ENCODE results near the gene MSN.
"Not testable (repeated sequence)": the region's sequence is repeated elsewhere in the genome, so short reads cannot be mapped to it uniquely, and the experiment has no call there.

MSN gene

DNA sequence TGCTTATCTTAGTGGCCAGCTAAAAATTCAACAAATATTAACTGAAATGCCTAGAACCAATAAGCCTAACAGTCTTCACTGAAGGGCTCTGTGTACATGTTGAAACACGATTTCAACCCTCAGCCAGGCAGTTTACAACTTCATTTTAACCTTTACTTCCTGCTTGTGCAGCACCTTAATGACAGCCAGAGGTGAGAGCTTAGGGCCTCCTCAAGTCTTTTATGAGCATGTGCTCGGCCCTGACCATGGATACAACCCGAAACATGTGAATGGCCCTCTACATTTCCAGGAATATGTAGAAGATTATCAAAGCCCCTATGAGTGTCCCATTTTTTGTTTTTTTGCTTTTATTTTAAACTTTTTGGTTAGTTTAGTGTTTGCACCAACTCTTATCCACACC lies 88.3 kb downstream of the MSN start:
- Histone ChIP-seq H3K36me3 (replicated peaks; ENCODE audit: insufficient read depth, low read length) (no peaks in the 10 kb centered on the region), H3F3A (ENCODE audit: insufficient read depth, low read length) (peaks cover 16% of the 10 kb centered on the region), H3K79me2 (ENCODE audit: low read length) (no peaks in the 10 kb centered on the region), H3K4me1 (ENCODE audit: low read length) (peaks cover 22% of the 10 kb centered on the region), H2AFZ (ENCODE audit: low read length) (no peak overlapping the region), H3K27me3 (replicated peaks; ENCODE audit: insufficient read depth, low read length) (no peaks in the 10 kb centered on the region), H3K9me2 (replicated peaks; ENCODE audit: insufficient read depth, low read length) (no peaks in the 10 kb centered on the region), H4K20me1 (ENCODE audit: insufficient read depth, low read length) (no peaks in the 10 kb centered on the region), H3K4me2 (ENCODE audit: low read depth, low read length) (no peak overlapping the region), H3K4me3 (ENCODE audit: low read length) (no peak overlapping the region), H3K9me3 (replicated peaks; ENCODE audit: insufficient read depth, low read length) (no peaks in the 10 kb centered on the region), H3K27ac (ENCODE audit: low read length) (no peak overlapping the region), H3K9ac (ENCODE audit: low read length) (no peak overlapping the region)
- TF ChIP-seq EZH2 (optimal IDR thresholded peaks at IDR 0.05; ENCODE audit: low read depth, low read length) (no peak), EZH2phosphoT487 (IDR thresholded peaks at IDR 0.05; ENCODE audit: low read length) (no peak)
- TF ChIP-seq, protein P1, sequence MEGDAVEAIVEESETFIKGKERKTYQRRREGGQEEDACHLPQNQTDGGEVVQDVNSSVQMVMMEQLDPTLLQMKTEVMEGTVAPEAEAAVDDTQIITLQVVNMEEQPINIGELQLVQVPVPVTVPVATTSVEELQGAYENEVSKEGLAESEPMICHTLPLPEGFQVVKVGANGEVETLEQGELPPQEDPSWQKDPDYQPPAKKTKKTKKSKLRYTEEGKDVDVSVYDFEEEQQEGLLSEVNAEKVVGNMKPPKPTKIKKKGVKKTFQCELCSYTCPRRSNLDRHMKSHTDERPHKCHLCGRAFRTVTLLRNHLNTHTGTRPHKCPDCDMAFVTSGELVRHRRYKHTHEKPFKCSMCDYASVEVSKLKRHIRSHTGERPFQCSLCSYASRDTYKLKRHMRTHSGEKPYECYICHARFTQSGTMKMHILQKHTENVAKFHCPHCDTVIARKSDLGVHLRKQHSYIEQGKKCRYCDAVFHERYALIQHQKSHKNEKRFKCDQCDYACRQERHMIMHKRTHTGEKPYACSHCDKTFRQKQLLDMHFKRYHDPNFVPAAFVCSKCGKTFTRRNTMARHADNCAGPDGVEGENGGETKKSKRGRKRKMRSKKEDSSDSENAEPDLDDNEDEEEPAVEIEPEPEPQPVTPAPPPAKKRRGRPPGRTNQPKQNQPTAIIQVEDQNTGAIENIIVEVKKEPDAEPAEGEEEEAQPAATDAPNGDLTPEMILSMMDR (IDR thresholded peaks at IDR 0.05; ENCODE audit: low read length) = no peak
- no peak for DNase-seq

GRCh38 chrX:65757943-65758342 lies 90.5 kb downstream of the MSN start:
- Histone ChIP-seq H3F3A (ENCODE audit: insufficient read depth, low read length) (no peaks in the 10 kb centered on the region), H3K9me2 (replicated peaks; ENCODE audit: insufficient read depth, low read length) (no peaks in the 10 kb centered on the region), H4K20me1 (ENCODE audit: insufficient read depth, low read length) (no peaks in the 10 kb centered on the region), H3K4me3 (ENCODE audit: low read length) (no peak overlapping the region), H2AFZ (ENCODE audit: low read length) (no peak overlapping the region), H3K27ac (ENCODE audit: low read length) (no peak overlapping the region), H3K27me3 (replicated peaks; ENCODE audit: insufficient read depth, low read length) (no peaks in the 10 kb centered on the region), H3K9ac (ENCODE audit: low read length) (no peak overlapping the region), H3K36me3 (replicated peaks; ENCODE audit: insufficient read depth, low read length) (no peaks in the 10 kb centered on the region), H3K9me3 (replicated peaks; ENCODE audit: insufficient read depth, low read length) (no peaks in the 10 kb centered on the region), H3K4me1 (ENCODE audit: low read length) (peaks cover 2% of the 10 kb centered on the region), H3K79me2 (ENCODE audit: low read length) (no peaks in the 10 kb centered on the region), H3K4me2 (ENCODE audit: low read depth, low read length) (no peak overlapping the region)
- no peak for DNase-seq
- TF ChIP-seq, protein P1 (IDR thresholded peaks at IDR 0.05; ENCODE audit: low read length) = no peak
- TF ChIP-seq EZH2 (optimal IDR thresholded peaks at IDR 0.05; ENCODE audit: low read depth, low read length) = no peak
- no peak for TF ChIP-seq EZH2phosphoT487 (IDR thresholded peaks at IDR 0.05; ENCODE audit: low read length)

- Histone ChIP-seq H3K4me1 (ENCODE audit: low read length) (no peaks in the 10 kb centered on the region), H3K4me2 (ENCODE audit: low read depth, low read length) (no peak overlapping the region), H3K79me2 (ENCODE audit: low read length) (no peaks in the 10 kb centered on the region), H3K9me3 (replicated peaks; ENCODE audit: insufficient read depth, low read length) (no peaks in the 10 kb centered on the region), H3K27me3 (replicated peaks; ENCODE audit: insufficient read depth, low read length) (no peaks in the 10 kb centered on the region), H4K20me1 (ENCODE audit: insufficient read depth, low read length) (no peaks in the 10 kb centered on the region), H3K9me2 (replicated peaks; ENCODE audit: insufficient read depth, low read length) (no peaks in the 10 kb centered on the region), H3K4me3 (ENCODE audit: low read length) (no peak overlapping the region), H3F3A (ENCODE audit: insufficient read depth, low read length) (no peaks in the 10 kb centered on the region), H2AFZ (ENCODE audit: low read length) (no peak overlapping the region), H3K36me3 (replicated peaks; ENCODE audit: insufficient read depth, low read length) (no peaks in the 10 kb centered on the region), H3K9ac (ENCODE audit: low read length) (no peak overlapping the region), H3K27ac (ENCODE audit: low read length) (no peak overlapping the region)
- DNase-seq = no peak
- TF ChIP-seq EZH2 (optimal IDR thresholded peaks at IDR 0.05; ENCODE audit: low read depth, low read length) = no peak
- TF ChIP-seq, protein P1 (IDR thresholded peaks at IDR 0.05; ENCODE audit: low read length) = no peak
These were observed 91.1 kb downstream of the MSN start for GRCh38 chrX:65758505-65758904.

- not testable (repeated sequence) for H3K9me2 ChIP-seq (replicated peaks; ENCODE audit: insufficient read depth, low read length); H2AFZ ChIP-seq (ENCODE audit: low read length); DNase-seq; H3K9me3 ChIP-seq (replicated peaks; ENCODE audit: insufficient read depth, low read length); H3K9ac ChIP-seq (ENCODE audit: low read length); H3F3A ChIP-seq (ENCODE audit: insufficient read depth, low read length); H3K4me1 ChIP-seq (ENCODE audit: low read length); H4K20me1 ChIP-seq (ENCODE audit: insufficient read depth, low read length); H3K27me3 ChIP-seq (replicated peaks; ENCODE audit: insufficient read depth, low read length); H3K36me3 ChIP-seq (replicated peaks; ENCODE audit: insufficient read depth, low read length); H3K4me3 ChIP-seq (ENCODE audit: low read length); H3K4me2 ChIP-seq (ENCODE audit: low read depth, low read length); H3K27ac ChIP-seq (ENCODE audit: low read length); H3K79me2 ChIP-seq (ENCODE audit: low read length)
These were observed 92.1 kb downstream of the MSN start for GRCh38 chrX:65759525-65759924.

All from MM.1S (cell line).